CD4-positive, alpha-beta T cell treated with Interleukin-1 beta for 1 hour (primary cell): Measurements from ENCODE around the gene MVB12B.
"Not testable (repeated sequence)": the region's sequence is repeated elsewhere in the genome, so short reads cannot be mapped to it uniquely, and the experiment has no call there.

Source experiments
- DNase-seq, 2 donors: peaks; one replicate each; pipeline ENCODE4 v3.0.0-alpha.2; 2020 to 2022

MVB12B gene, protein sequence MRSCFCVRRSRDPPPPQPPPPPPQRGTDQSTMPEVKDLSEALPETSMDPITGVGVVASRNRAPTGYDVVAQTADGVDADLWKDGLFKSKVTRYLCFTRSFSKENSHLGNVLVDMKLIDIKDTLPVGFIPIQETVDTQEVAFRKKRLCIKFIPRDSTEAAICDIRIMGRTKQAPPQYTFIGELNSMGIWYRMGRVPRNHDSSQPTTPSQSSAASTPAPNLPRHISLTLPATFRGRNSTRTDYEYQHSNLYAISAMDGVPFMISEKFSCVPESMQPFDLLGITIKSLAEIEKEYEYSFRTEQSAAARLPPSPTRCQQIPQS

DNA sequence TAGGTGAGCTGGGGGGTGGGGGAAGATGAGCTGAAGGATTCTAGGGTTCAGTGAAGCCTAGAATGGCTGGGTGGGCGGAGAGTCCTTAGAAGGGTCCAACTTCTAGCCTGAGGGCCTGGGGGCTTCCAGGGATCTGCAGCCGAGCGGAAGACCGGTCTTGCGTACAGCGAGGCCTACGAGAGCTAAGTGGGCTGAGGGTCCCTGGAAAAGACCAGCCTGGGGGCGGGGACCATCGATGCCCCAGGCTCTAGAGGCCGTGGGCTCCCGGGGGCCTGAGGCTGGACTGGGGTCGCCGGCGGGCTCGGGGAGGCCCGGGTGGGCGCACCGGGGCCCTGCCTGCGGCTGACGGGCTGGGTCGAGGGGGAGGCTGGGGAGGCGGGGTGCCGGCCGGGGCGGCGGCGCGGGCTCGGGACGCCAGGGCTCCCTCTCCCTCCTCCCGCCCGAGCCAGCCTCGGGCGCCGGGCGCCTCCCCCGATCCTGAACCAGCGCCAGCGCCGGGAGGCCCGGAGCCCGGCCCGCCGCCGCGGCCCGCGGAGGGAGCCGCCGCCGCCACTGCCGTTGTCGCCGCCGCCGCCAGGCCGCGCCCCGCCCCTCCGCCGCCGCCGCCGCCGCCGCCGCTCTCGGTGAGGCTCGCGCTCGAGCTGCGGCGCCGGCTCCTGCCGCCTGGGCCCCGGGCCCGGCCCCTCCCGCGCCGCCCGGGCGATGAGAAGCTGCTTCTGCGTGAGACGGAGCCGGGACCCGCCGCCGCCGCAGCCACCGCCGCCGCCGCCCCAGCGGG, at the start of gene MVB12B:
MVB12B (plus strand) TSS at position 602 of the 778 bp plus-strand sequence; CDS start at position 703, 101 bp downstream.
- DNase-seq: peak; percentile 55 to 60

DNA sequence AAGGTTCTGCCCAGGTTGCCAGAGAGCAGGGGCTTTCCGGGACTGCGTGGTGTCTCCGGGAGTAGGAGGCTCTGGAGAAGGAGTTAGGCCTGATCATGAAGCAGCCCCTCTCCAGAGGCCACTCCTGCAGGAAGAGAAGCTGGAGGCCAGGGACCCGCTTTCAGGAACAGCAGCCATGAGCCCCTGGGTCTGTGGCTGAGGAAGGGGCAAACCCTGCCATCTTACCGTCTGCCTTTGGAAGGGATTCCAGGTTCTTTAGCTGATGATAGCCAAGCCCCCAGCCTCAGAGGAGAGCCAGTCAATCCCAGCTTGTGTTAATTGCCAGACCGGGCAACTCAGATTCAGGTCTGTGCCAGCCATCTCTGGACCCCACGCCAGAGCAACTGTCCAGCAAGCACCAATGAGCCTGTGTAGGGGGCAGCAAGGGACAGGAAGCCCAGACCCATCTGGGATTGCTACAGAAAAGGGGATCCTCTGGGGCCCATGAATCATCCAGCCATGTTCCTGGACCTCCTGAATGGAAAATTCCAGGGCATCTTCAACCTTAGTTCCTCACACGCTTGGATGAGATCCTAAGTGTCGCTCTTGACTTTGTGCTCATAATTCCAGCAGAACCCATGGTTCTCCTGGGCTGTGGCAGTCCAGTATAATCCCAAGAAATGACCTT, 42.7 kb upstream of the MVB12B start:
- no peak for DNase-seq

DNA sequence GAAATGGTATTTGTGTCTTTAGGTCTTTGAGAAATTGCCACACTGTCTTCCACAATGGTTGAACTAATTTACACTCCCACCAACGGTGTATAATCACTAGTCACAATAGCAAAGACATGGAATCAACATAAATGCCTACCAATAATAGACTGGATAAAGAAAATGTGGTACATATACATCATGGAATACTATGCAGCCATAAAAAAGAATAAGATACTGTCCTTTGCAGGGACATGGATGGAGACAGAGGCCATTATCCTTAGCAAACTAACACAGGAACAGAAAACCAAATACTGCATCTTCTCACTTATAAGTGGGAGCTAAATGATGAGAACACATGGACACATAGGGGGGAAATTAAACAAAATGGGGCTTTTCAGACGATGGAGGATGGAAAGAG, 41.0 kb upstream of the MVB12B start:
- not testable (repeated sequence) for DNase-seq

DNA sequence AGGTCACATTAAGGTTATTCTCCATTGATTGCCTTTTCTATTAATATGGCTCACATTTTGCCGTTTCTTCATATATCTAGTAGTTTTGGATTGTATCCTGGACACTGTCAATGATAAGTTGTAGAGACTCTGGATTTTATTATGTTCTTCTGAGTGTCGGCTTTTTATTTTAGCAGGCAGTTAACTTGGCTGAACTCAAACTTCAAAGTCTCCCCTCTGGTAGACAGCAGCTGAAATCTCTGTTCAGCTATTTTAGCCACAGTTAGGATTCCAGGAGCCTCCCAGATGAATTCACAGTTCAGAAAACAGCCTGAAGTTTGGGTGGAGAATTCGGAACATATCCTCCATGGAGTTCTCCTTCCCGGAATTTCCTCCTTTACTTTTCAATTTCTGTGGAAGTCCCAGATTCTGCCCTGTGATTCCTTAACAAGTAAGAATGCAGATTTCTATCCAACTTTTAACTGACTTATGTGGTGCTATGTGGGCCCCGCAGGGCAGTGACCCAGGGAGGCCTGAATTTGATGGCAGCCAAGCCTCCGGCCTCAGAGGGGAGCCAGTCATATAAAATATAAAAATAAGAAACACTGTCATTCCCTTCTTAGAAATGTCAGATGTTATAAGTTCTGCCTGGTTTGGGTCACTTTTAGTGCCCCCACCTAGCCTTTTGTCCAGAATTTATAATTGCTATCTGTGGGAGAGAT, 39.3 kb upstream of the MVB12B start:
- no peak for DNase-seq

DNA sequence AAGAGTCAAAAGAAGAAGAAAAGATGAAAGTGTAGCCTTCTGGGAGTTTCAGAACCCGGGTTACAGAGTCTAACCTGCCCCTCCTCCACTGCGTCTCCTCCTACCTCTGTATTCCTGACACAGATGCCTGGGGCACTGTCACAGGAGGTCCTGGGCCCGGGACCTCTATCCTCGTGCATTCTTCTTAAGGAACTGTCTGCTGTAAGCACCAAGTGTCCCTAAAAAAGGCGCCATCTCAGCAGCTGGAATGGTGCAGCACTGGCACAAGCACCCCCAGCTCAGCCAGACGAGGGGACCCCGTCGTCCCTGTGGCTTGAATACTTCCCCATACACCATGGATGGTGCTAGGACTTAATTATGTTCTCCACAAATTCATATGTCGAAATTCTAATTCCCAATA, 35.8 kb upstream of the MVB12B start:
- DNase-seq: no peak

DNA sequence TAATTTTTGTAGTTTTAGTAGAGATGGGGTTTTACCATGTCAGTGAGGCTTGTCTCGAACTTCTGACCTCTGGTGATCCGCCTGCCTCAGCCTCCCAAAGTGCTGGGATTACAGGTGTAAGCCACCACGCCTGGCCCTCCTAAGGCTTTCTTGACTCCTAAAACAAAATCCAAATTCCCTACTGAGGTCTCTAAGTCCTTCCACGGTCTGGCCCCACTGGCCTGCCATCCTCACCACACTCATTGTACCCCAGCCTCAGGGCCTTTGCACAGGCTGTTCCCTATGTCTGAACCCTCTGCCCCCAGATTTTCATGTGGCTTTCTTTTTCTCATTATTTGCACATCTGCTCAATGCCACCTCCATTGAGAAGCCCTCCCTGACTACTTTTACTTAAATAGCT, 34.7 kb upstream of the MVB12B start:
- DNase-seq: no peak

DNA sequence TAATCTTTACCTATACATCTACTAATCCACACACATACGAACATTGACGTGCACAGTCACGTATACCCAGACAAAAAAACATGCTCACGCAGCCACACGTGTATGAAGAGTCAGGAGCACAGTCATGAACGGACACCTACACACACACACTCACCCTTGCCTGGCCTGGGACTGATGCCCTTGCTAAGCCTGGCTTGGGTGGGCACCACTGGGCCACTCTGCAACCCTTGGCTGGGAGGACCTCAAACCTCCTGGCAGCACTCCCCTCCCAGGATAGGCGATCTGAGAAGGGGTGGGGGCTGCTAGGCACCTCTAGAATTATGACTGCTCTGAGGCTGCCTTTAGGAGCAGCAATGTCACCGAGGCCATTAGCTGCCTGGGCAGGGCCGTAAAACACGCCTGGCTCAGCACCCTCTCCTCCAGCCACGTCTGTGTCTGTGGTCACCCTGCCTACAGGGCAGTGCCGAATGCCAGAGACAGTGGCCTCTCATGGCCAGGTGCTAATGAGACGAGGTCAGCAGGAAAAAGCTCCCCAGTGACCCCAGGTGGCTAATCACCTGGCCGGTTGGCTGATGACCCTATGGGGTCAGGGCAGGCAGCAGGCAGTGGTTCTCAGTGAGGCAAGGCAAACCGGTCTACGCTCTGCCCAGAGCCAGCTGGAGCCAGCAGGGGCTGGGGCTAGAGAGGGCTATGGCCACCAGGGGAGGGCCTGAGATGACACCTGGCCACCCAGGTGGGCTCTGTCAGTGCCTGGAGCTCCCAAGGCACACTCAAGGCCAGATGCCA, 33.7 kb upstream of the MVB12B start:
- no peak for DNase-seq

DNA sequence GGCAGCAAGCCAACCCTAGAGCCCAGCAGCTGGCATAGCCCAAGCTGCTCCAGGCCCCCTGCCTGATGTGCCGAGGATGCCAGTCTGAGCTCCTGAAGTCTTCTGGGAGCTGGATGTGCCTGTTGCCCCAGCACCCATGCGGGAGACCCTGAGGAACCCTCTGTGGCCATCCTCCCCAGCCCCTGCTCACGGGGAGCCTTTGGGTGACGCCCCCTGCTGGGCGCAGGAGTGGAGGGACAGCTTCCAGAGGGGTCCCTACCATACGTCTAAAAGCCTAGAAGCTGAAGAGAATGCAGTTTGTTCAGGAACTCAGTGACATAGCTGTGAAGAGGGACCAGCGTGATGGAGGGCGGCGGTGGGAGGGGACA, 33.1 kb upstream of the MVB12B start:
- DNase-seq: no peak

DNA sequence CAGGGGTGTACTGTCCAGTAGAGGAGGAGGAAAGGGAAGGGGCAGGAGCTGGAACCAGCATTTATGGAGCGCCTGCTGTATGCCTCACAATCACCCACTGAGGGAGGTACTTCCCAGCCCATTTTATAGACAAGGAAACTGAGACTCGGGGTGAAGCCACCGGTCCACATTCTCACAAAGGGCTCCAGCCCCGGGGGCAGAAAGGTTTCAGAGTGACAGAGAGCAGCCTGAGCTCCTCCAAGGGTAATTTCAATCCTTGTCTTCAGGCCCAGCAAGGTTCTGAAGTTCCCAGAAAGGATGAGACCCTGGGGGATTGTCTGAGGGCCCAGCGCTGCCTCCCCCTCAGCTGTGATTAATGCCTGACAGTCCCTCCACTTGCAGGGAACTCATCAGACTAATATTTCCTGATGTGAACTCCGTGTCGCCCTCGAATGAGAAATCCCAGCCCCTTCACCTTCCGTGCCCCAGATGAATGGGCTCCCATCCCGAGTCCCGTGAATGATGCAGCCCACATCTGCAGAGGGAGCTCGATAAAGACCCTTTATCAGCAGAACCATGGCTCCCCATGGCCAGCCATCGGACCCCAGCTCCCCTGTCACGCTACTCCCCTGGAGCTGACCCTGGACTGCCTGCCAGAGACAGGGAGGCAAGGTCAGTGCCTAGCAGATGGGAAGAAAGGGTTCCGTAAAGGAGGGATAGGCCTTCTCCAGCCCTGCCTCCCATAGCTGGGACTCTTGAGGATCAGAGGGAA, 32.1 kb upstream of the MVB12B start:
- no peak for DNase-seq

DNA sequence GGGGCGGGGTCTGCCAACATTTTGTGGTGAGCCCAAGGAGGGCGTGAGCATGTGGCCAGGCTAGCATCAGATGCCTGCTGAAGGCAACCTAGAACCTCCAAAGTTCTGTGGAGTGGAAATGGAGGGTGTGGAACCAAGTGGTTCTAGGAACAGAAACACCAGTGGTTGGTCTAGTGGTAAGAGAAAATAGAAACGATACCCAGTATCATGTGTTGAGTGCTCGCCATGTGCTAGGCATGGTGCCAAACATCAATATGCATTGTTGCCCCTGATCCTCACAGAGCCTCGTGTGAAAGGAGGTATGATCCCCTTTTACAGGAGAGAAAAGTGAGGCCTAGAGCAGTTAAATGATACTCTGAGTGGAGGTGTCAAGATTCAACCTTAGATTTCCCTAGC, 31.5 kb upstream of the MVB12B start:
- DNase-seq: no peak

DNA sequence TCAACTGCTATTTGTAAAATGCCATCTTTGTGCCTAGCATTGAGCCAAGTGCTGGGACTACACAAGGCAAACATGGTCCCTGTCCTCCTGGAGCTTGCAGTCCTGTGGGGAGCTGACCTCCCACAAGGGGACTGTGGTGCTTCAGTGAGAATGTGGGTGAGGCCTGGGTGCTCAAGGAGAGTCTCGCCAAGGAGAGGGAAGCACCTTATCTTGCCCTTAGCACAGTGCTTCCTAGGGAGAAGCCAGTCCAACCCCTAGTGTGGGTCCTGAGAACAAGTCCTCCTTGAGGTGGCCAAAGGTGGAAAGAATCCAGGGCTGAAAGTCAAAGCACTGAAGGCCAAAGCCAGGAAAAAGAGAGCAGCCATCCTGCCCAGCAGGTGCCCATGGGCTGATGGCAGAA, 31.1 kb upstream of the MVB12B start:
- DNase-seq: no peak

DNA sequence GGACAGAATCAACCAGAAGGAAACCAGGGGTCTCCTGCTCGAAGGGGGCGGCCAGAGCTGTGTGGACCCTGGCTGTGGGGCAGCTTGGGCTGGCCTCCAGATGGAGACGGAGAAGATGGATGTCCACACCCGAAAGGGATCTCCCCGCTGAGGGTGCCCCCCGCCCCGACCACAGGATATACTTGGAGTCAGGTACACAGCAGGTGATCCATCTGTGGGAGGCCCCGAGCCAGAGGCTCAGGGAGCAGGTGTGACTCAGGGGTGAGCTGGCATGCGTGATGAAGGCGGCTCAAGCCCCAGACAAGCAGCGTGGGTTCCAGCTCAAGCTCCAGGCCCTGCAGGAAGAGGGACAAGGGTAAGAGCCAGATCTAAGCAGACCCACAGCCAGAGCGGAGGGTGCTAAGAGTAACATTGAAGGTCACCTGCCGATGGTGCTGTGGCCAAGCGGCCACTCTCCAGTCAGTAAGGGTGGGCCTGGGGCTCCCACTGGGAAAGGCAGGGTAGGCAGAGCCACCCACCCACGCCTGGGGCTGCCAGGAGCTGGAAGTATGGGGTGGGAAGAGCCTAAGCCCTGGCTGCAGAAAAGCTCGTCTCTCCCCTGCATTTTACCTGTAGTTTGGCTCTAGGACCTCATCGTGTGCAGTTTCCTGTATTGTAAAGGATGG, 30.6 kb upstream of the MVB12B start:
- DNase-seq: no peak

DNA sequence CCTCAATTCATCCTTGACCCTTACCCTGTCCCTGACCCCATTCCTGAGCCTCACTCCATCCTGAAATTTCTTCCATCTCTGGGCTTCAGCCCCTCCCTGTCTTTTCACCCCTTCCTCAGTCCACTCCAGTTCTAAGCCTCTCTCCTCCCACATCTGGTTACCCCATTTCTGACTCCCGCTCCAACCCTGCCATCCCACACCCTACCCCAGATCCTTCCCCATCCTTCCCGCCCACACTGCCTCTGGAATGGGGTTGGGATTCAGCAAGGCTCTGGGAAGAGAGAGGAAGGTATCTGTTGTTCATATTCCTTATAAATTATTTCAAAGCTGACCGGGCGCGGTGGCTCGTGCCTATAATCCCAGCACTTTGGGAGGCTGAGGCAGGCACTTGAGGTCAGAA, 29.9 kb upstream of the MVB12B start:
- no peak for DNase-seq

DNA sequence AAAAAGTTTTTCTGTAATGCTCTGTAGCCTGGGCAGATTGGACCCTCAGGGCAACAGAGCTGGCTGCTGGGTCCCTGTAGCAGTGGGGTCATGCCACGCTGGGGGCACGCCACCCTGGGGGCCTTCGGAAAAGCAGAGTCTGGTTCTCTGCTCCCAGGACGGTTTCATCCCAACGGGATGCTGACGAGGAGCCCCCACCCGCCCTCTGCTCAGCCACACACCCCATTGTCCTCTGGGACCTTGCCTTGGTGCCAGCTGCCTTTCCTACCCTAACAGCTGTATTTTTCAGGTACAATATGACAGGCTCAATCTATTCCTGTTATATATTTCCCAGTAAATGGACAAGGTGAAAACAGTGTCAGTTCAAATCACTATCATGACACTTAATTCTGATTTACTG, 29.0 kb upstream of the MVB12B start:
- no peak for DNase-seq

DNA sequence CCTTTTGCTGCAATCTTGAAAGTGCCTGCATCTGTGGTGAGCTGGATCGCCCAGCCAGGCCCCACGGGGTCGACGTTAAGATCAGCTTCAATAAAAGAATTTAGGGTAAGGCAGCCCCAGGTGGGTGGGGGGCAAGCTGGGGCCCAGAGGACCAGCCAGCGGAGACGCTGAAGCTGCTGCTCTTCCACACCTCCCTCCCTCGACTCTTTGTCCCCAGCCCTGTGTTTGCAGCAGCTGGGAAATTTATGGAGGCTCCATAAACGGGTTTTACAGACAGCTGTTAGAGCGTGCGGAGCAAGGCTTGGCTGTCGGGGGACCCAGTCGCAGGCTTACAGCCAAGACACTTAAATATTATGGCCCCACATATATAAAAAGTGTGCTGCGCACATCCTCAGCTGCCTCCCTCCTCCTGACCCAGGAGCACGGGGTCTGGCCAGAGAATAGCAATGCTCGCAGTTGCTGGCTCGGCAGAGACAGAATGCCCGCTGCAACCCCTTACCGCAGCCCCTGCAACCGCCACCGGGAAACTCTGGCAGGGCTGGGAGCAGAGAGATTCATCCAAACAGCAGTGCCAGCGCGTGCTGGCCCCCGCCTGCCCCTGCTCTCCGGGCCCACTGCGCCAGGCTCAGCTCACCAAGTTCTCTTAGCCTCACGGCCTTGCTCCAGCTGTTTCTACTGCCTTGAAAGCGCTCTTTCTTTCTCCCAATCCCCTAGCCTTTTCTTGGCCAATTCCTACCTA, 28.4 kb upstream of the MVB12B start:
- no peak for DNase-seq

DNA sequence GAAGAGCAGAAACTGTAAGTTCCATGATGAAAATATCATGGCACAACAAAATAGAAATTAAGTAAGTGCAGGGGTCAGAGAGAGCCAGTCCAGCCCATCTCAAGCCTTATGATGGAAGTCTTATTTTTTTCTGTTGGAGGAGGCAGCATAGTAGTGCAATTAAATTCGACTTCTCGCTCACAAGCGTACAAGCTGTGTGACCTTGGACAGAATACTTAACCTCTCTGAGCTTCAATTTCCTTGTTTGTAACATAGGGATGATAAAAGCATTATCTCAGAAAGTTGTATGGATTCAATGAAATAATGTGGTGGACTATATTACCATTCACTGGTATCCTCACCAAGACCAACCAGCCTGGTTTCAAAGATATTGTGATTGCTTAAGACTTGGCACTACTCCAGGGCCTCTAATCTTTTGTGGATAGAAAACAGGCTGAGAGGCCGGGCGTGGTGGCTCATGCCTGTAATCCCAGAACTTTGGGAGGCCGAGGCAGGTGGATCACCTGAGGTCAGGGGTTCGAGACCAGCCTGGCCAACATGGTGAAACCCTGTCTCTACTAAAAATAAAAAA, 26.8 kb upstream of the MVB12B start:
- no peak for DNase-seq

DNA sequence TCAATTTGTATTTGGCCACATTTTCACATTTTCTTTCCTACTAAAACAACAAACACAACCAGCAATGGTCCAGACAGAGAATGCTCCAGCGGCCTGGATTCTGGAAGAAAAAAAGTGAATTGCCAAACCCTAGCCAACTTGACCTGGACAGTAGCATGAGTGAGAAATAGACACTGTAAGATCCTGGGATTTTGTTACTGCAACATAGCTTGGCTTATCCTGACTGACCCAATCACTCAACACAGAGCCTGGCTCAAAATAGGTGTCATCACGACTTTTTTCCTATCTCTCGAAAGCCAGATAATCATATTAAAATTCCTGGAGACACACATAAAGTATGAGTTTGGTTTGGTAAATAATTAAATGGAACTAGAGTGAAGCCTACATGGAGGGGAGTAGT, 25.4 kb upstream of the MVB12B start:
- no peak for DNase-seq

DNA sequence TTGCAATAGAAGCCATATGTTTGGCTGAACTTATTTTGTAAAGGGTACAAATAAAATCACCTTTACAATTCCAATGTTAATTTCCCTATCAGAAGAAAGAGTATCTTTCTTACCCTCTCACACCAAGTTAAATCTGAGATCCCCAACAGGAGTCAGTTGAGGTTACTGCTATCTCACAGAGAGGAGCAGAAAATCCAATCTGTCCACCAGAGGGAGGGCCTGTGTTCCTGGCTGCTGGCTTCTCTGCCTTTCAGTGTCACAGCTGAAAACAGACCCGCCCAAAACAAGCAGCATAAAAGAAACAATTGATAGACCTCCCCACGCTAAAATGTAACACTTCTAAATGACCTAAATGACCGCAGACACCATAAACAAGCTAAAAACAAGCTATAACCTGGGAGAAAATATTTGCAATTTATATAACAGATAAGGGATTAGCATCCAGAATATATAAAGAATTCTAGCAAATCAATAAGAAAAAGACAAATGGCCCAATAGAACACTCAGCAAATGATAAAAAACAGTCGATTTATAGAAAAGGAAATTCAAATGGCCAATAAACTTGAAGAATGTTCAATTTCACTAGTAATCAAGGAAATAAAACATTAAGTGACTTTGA, 24.5 kb upstream of the MVB12B start:
- DNase-seq: peak; percentile 49 to 65

DNA sequence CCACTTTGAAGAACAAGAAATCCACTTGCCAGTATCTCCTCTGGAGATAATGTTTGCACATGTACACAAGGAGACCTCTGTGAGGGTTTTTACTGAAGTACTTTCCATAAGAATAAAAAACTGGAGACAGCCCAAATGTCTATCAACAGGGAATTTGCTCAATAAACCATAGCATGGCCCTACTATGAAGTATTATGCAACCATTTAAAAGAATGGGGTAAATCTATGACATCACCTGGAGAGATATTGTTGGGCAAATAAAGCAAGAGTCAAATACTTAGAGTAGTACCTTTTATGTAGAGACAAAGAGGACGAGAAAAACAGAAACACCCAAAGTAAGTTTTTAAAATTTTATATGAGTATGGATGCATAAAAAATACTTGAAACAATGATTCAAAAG, 23.9 kb upstream of the MVB12B start:
- DNase-seq: no peak

DNA sequence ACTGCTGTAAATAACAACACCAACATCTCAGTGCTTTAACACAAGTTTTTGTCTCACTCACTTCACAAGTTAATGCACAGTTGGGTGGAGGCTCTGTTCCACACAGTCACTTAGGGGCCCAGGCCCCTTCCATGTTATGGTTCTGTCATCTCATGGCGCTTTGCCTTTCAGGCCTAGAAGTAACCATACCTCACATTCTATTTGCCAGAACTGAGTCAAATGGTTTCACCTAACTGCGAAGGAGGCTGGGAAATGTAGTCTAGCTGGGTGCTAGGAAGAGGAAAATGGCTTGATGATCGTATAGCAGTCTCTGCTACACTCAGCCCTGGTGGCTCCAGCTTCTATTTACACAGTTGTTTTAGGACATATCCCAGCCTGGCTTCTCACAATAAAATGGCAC, 23.1 kb upstream of the MVB12B start:
- DNase-seq: no peak
